Measurements from ENCODE around the gene CD83. TPM values are rescaled to one million over a fixed set of nuclear protein-coding genes. Genes with fewer than 3 reads are reported as not detected.

Gene CD83
- total RNA-seq, 1 donor from 2014 or later = 1.0 TPM

DNA sequence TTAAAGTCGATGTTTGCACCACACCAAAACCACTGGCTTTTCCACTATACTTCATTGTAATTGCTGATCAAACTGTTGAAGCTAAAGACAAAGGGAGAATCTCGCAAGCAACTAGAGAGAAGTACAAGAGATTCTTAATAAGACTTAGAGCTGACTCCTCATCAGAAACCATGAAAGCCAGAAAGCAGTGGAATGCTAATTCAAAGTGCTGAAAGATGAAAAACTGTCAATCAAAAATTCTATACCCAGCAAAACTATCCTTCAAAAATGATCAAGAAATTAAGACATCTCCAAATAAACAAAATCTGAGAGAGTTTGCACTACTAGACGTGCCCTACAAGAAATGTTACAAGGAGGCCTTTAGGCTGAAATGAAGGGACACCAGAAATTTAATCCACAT is 52.6 kb downstream of the CD83 start:
- Mint-ChIP-seq H3K27ac (ENCODE audit: unreplicated experiment) (no peak overlapping the region), H3K4me1 (ENCODE audit: low read depth) (peaks cover 3% of the 10 kb centered on the region), H3K9me3 (ENCODE audit: low read depth) (peaks cover 30% of the 10 kb centered on the region), H3K36me3 (ENCODE audit: low read depth) (peaks cover 4% of the 10 kb centered on the region), H3K27me3 (ENCODE audit: low read depth) (peaks cover 2% of the 10 kb centered on the region), H3K4me3 (ENCODE audit: unreplicated experiment) (no peak overlapping the region)
- no peak for DNase-seq (ENCODE audit: low spot score)
- TF ChIP-seq, protein P1, sequence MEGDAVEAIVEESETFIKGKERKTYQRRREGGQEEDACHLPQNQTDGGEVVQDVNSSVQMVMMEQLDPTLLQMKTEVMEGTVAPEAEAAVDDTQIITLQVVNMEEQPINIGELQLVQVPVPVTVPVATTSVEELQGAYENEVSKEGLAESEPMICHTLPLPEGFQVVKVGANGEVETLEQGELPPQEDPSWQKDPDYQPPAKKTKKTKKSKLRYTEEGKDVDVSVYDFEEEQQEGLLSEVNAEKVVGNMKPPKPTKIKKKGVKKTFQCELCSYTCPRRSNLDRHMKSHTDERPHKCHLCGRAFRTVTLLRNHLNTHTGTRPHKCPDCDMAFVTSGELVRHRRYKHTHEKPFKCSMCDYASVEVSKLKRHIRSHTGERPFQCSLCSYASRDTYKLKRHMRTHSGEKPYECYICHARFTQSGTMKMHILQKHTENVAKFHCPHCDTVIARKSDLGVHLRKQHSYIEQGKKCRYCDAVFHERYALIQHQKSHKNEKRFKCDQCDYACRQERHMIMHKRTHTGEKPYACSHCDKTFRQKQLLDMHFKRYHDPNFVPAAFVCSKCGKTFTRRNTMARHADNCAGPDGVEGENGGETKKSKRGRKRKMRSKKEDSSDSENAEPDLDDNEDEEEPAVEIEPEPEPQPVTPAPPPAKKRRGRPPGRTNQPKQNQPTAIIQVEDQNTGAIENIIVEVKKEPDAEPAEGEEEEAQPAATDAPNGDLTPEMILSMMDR (IDR thresholded peaks at IDR 0.05) = no peak

DNA sequence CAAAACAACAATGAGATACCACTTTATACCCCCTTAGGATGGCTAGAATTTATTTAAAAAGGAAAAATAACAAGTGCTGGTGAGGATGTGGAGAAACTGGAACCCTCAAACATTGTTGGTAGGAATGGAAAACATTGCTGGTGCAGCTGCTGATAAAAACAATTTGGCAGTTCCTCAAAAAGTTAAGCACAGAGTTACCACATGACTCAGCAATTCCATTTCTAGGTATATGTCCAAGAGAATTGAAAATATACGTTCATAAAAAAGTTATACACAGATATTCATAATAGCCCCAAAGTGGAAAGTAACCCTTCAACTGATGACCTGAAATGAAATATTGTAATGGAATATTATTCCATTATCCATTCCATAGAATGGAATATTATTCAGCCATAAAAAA is 55.0 kb downstream of the CD83 start:
- no peaks in the 10 kb centered on the region for H3K4me1 Mint-ChIP-seq (ENCODE audit: low read depth)
- no peak overlapping the region for H3K27ac Mint-ChIP-seq (ENCODE audit: unreplicated experiment)
- H3K4me3 Mint-ChIP-seq (ENCODE audit: unreplicated experiment) = no peak overlapping the region
- TF ChIP-seq, protein P1 (IDR thresholded peaks at IDR 0.05) = no peak
- no peak for DNase-seq (ENCODE audit: low spot score)
- peaks cover 2% of the 10 kb centered on the region for H3K27me3 Mint-ChIP-seq (ENCODE audit: low read depth)
- peaks cover 4% of the 10 kb centered on the region for H3K36me3 Mint-ChIP-seq (ENCODE audit: low read depth)
- peaks cover 30% of the 10 kb centered on the region for H3K9me3 Mint-ChIP-seq (ENCODE audit: low read depth)

DNA sequence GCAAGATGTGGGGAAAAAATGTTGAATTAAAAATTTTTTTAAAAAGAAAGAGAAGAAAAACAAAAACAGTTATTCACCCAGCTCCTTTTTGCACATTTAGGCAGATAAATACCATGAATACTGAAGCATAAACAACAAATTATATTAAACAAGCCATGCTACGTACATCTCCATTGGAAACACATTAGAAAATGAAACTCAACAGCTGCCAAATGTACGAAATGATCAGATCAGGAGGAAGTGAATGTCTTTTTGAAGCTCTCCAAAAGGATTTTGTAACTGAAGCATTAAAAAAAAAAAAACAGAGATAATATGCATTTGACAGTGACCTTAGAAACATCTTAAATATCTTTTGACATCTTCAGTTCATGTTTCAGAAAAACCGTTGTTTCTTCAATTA is 56.7 kb downstream of the CD83 start:
- Mint-ChIP-seq H3K4me1 (ENCODE audit: low read depth) (no peaks in the 10 kb centered on the region), H3K4me3 (ENCODE audit: unreplicated experiment) (no peak overlapping the region), H3K36me3 (ENCODE audit: low read depth) (peaks cover 1% of the 10 kb centered on the region), H3K27ac (ENCODE audit: unreplicated experiment) (no peak overlapping the region), H3K27me3 (ENCODE audit: low read depth) (peaks cover 2% of the 10 kb centered on the region), H3K9me3 (ENCODE audit: low read depth) (peaks cover 23% of the 10 kb centered on the region)
- no peak for DNase-seq (ENCODE audit: low spot score)
- TF ChIP-seq, protein P1 (IDR thresholded peaks at IDR 0.05) = no peak

DNA sequence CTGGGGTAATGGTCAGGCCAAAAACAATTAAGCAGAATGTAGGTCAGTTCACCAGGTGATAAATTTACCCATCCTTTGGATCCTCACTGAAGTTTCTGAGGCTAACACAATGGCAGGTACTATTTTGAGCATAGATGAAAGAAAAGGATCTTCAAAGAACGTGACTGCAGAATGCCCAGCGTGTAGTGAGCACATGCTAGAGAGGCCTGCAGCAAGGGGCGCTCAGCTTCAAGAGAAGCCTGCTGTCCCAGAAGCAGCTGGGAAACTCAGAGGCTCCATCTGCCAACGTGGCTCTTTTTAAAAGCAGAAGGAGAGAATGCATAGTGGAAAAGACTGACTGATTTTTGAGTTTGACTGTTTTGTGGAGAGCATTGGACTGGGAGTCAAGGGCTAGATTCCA is 57.4 kb downstream of the CD83 start:
- H3K27ac Mint-ChIP-seq (ENCODE audit: unreplicated experiment) = no peak overlapping the region
- H3K36me3 Mint-ChIP-seq (ENCODE audit: low read depth) = peaks cover 1% of the 10 kb centered on the region
- H3K27me3 Mint-ChIP-seq (ENCODE audit: low read depth) = peaks cover 2% of the 10 kb centered on the region
- TF ChIP-seq, protein P1 (IDR thresholded peaks at IDR 0.05) = no peak
- H3K4me3 Mint-ChIP-seq (ENCODE audit: unreplicated experiment) = no peak overlapping the region
- H3K9me3 Mint-ChIP-seq (ENCODE audit: low read depth) = peaks cover 16% of the 10 kb centered on the region
- DNase-seq (ENCODE audit: low spot score) = no peak
- no peaks in the 10 kb centered on the region for H3K4me1 Mint-ChIP-seq (ENCODE audit: low read depth)

DNA sequence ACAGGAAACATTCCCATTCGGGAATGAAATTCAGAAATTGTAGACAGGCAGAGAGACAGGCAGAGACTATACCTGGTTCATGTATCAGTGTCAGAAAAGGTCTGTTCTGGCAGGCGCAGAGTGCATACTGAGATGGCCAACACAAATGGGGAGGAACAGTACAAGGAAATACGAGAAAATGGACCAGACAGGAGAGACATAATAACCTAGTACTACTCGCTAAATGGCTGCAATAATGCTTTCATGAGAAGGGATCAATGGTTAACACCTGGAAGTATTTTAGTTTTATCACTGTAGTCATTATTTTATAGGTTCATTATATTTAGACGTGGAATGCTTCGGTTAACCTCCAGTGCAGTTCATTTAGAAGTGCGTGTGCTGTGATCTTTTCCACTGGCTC is 58.9 kb downstream of the CD83 start:
- H3K27me3 Mint-ChIP-seq (ENCODE audit: low read depth) = peaks cover 2% of the 10 kb centered on the region
- no peaks in the 10 kb centered on the region for H3K36me3 Mint-ChIP-seq (ENCODE audit: low read depth)
- DNase-seq (ENCODE audit: low spot score) = no peak
- TF ChIP-seq, protein P1 (IDR thresholded peaks at IDR 0.05) = no peak
- no peaks in the 10 kb centered on the region for H3K4me1 Mint-ChIP-seq (ENCODE audit: low read depth)
- no peak overlapping the region for H3K4me3 Mint-ChIP-seq (ENCODE audit: unreplicated experiment)
- H3K27ac Mint-ChIP-seq (ENCODE audit: unreplicated experiment) = no peak overlapping the region
- H3K9me3 Mint-ChIP-seq (ENCODE audit: low read depth) = peaks cover 2% of the 10 kb centered on the region
